Activated CD4-positive, alpha-beta memory T cell treated with anti-CD3 and anti-CD28 coated beads, Interleukin-2, amount 10 ng/mL, durations not matched to agents 7 days and 5 days (primary cell): ENCODE data around the gene PCDHGC4. TPM values are rescaled to one million over a fixed set of nuclear protein-coding genes. Genes with fewer than 3 reads are reported as not detected.

Source experiments
- CTCF ChIA-PET: fragments of 350-600 bp; sonication (Branson Sonifier 250); formaldehyde crosslinking; loops from one replicate; lab custom pipeline; 2021; ENCODE audit warnings: antibody characterized with exemption, inconsistent platforms; lab: Charles Lee
- POLR2A ChIA-PET: fragments of 350-600 bp; sonication (Branson Sonifier 250); formaldehyde crosslinking; loops from one replicate; lab custom pipeline; 2021; ENCODE audit warnings: antibody characterized with exemption; lab: Charles Lee
- DNase-seq: peaks from one replicate; pipeline ENCODE4 v3.0.0-alpha.2; 2020
- H3K27ac Mint-ChIP-seq: one replicate; pipeline ENCODE4 v1.8.0; 2021; ENCODE audit warnings: mild to moderate bottlenecking, mixed read lengths
- H3K27me3 Mint-ChIP-seq: one replicate; pipeline ENCODE4 v1.8.0; 2021; ENCODE audit warnings: mixed read lengths
- H3K36me3 Mint-ChIP-seq: one replicate; pipeline ENCODE4 v1.8.0; 2021; ENCODE audit warnings: low read depth, mixed read lengths
- H3K4me1 Mint-ChIP-seq: one replicate; pipeline ENCODE4 v1.8.0; 2021; ENCODE audit warnings: mixed read lengths
- H3K4me3 Mint-ChIP-seq: one replicate; pipeline ENCODE4 v1.8.0; 2021; ENCODE audit warnings: mild to moderate bottlenecking, mixed read lengths
- H3K9me3 Mint-ChIP-seq: one replicate; pipeline ENCODE4 v1.8.0; 2021; ENCODE audit warnings: mixed read lengths
- total RNA-seq, 2 experiments: library from RNA; stranded (reverse); gene quantifications; one replicate each; pipeline ENCODE4 v1.2.3, GENCODE V29; 2021

Gene PCDHGC4
- total RNA-seq, 2 experiments from 2014 or later, result not detected

GRCh38 chr5:141492168-141492885 lies 7.5 kb downstream of the PCDHGC4 start:
- no peak overlapping the region for H3K27ac Mint-ChIP-seq

GRCh38 chr5:141493500-141494422 lies 8.9 kb downstream of the PCDHGC4 start:
- H3K4me1 Mint-ChIP-seq, result peaks cover 8% of the 10 kb centered on the region

More at GRCh38 chr5:141492168-141492885, 7.5 kb downstream of the PCDHGC4 start:
- Mint-ChIP-seq H3K4me1 (peaks cover 8% of the 10 kb centered on the region), H3K4me3 (no peak overlapping the region), H3K27me3 (peaks cover 78% of the 10 kb centered on the region), H3K9me3 (no peaks in the 10 kb centered on the region), H3K36me3 (no peaks in the 10 kb centered on the region)
- no peak for DNase-seq
- POLR2A ChIA-PET, result interaction anchor here (1.7 kb wide), 1 partner anchor 172 kb away, joined by 4 read pairs; no protein-coding TSS in a partner anchor
- CTCF ChIA-PET, result interaction anchor here (0.6 to 2.0 kb wide), 5 partner anchors 20 to 75 kb away, joined by 3 to 11 read pairs (median 3); no protein-coding TSS in a partner anchor

GRCh38 chr5:141494761-141495452 lies 10.1 kb downstream of the PCDHGC4 start:
- Mint-ChIP-seq H3K4me3 (no peak overlapping the region), H3K9me3 (no peaks in the 10 kb centered on the region), H3K27me3 (peaks cover 66% of the 10 kb centered on the region), H3K36me3 (no peaks in the 10 kb centered on the region), H3K4me1 (peaks cover 8% of the 10 kb centered on the region), H3K27ac (no peak overlapping the region)
- ChIA-PET POLR2A (interaction anchor here (0.6 kb wide), 1 partner anchor 749 kb away, joined by 3 read pairs; no protein-coding TSS in a partner anchor), CTCF (no interaction called here)
- DNase-seq, result no peak

More at GRCh38 chr5:141493500-141494422, 8.9 kb downstream of the PCDHGC4 start:
- Mint-ChIP-seq H3K27ac (no peak overlapping the region), H3K36me3 (no peaks in the 10 kb centered on the region), H3K4me3 (no peak overlapping the region), H3K27me3 (peaks cover 73% of the 10 kb centered on the region), H3K9me3 (no peaks in the 10 kb centered on the region)
- POLR2A ChIA-PET, result interaction anchor here (0.8 to 1.7 kb wide), 4 partner anchors 13 to 174 kb away, joined by 3 to 4 read pairs (median 4); partner anchors contain the start of gene PCDHGC3
- DNase-seq, result no peak
- CTCF ChIA-PET, result interaction anchor here (0.7 to 2.0 kb wide), 4 partner anchors 19 to 124 kb away, joined by 3 to 11 read pairs (median 3); partner anchors contain the start of gene PCDHGB3

- Mint-ChIP-seq H3K27me3 (peaks cover 61% of the 10 kb centered on the region), H3K9me3 (no peaks in the 10 kb centered on the region), H3K27ac (no peak overlapping the region), H3K36me3 (no peaks in the 10 kb centered on the region), H3K4me3 (no peak overlapping the region), H3K4me1 (peaks cover 8% of the 10 kb centered on the region)
- POLR2A ChIA-PET, result no interaction called here
- DNase-seq, result no peak
- CTCF ChIA-PET, result no interaction called here
Measured at GRCh38 chr5:141495453-141495811, 10.6 kb downstream of the PCDHGC4 start.

- DNase-seq, result no peak
- Mint-ChIP-seq H3K9me3 (no peaks in the 10 kb centered on the region), H3K27me3 (peaks cover 55% of the 10 kb centered on the region), H3K36me3 (no peaks in the 10 kb centered on the region), H3K4me1 (peaks cover 8% of the 10 kb centered on the region), H3K27ac (no peak overlapping the region), H3K4me3 (no peak overlapping the region)
- ChIA-PET CTCF (no interaction called here), POLR2A (no interaction called here)
Measured at GRCh38 chr5:141496038-141496437, 11.2 kb downstream of the PCDHGC4 start.

GRCh38 chr5:141501761-141502160 lies 16.9 kb downstream of the PCDHGC4 start:
- H3K36me3 Mint-ChIP-seq, result no peaks in the 10 kb centered on the region
- ChIA-PET CTCF (no interaction called here), POLR2A (interaction anchor here (0.5 kb wide), 1 partner anchor 1832 kb away, joined by 3 read pairs; no protein-coding TSS in a partner anchor)
- DNase-seq, result no peak
- no peak overlapping the region for H3K27ac Mint-ChIP-seq
- H3K9me3 Mint-ChIP-seq, result no peaks in the 10 kb centered on the region
- no peaks in the 10 kb centered on the region for H3K4me1 Mint-ChIP-seq
- H3K4me3 Mint-ChIP-seq, result no peak overlapping the region
- peaks cover 4% of the 10 kb centered on the region for H3K27me3 Mint-ChIP-seq

- ChIA-PET CTCF (interaction anchor here (0.6 to 0.9 kb wide), 2 partner anchors 8 to 192 kb away, joined by 3 read pairs; no protein-coding TSS in a partner anchor), POLR2A (no interaction called here)
- no peaks in the 10 kb centered on the region for H3K9me3 Mint-ChIP-seq
- no peaks in the 10 kb centered on the region for H3K4me1 Mint-ChIP-seq
- DNase-seq, result no peak
- no peak overlapping the region for H3K4me3 Mint-ChIP-seq
- H3K27ac Mint-ChIP-seq, result no peak overlapping the region
- H3K36me3 Mint-ChIP-seq, result no peaks in the 10 kb centered on the region
- no peaks in the 10 kb centered on the region for H3K27me3 Mint-ChIP-seq
Measured at GRCh38 chr5:141503681-141504080, 18.9 kb downstream of the PCDHGC4 start.

- CTCF ChIA-PET, result no interaction called here
- Mint-ChIP-seq H3K9me3 (no peaks in the 10 kb centered on the region), H3K4me3 (no peak overlapping the region), H3K36me3 (no peaks in the 10 kb centered on the region), H3K27ac (no peak overlapping the region), H3K27me3 (no peaks in the 10 kb centered on the region), H3K4me1 (no peaks in the 10 kb centered on the region)
- POLR2A ChIA-PET, result interaction anchor here (0.6 kb wide), 1 partner anchor 62 kb away, joined by 3 read pairs; no protein-coding TSS in a partner anchor
- DNase-seq, result no peak
Measured at GRCh38 chr5:141504216-141504615, 19.4 kb downstream of the PCDHGC4 start.

- H3K4me3 Mint-ChIP-seq, result no peak overlapping the region
- POLR2A ChIA-PET, result interaction anchor here (1.1 kb wide), 1 partner anchor 13 kb away, joined by 4 read pairs; no protein-coding TSS in a partner anchor
- CTCF ChIA-PET, result interaction anchor here (0.9 to 1.4 kb wide), 3 partner anchors 29 to 94 kb away, joined by 3 to 6 read pairs (median 4); partner anchors contain the start of genes PCDHGA10 and PCDHGA12
- H3K36me3 Mint-ChIP-seq, result no peaks in the 10 kb centered on the region
- DNase-seq, result no peak
- H3K9me3 Mint-ChIP-seq, result no peaks in the 10 kb centered on the region
- peaks cover 1% of the 10 kb centered on the region for H3K4me1 Mint-ChIP-seq
- no peaks in the 10 kb centered on the region for H3K27me3 Mint-ChIP-seq
- H3K27ac Mint-ChIP-seq, result no peak overlapping the region
Measured at GRCh38 chr5:141506381-141507155, 21.7 kb downstream of the PCDHGC4 start.

- H3K27ac Mint-ChIP-seq, result no peak overlapping the region
- no peak for DNase-seq
- H3K9me3 Mint-ChIP-seq, result no peaks in the 10 kb centered on the region
- H3K27me3 Mint-ChIP-seq, result no peaks in the 10 kb centered on the region
- H3K4me3 Mint-ChIP-seq, result no peak overlapping the region
- POLR2A ChIA-PET, result interaction anchor here (1.1 kb wide), 1 partner anchor 14 kb away, joined by 4 read pairs; no protein-coding TSS in a partner anchor
- peaks cover 4% of the 10 kb centered on the region for H3K4me1 Mint-ChIP-seq
- CTCF ChIA-PET, result interaction anchor here (0.9 to 1.4 kb wide), 4 partner anchors 15 to 95 kb away, joined by 3 to 6 read pairs (median 4); partner anchors contain the start of genes PCDHGA10 and PCDHGA12
- H3K36me3 Mint-ChIP-seq, result no peaks in the 10 kb centered on the region
Measured at GRCh38 chr5:141507387-141508091, 22.7 kb downstream of the PCDHGC4 start.

GRCh38 chr5:141508440-141508797 lies 23.6 kb downstream of the PCDHGC4 start:
- Mint-ChIP-seq H3K9me3 (no peaks in the 10 kb centered on the region), H3K4me3 (no peak overlapping the region), H3K27me3 (no peaks in the 10 kb centered on the region), H3K27ac (no peak overlapping the region), H3K36me3 (peaks cover 5% of the 10 kb centered on the region), H3K4me1 (peaks cover 11% of the 10 kb centered on the region)
- POLR2A ChIA-PET, result interaction anchor here (0.7 to 1.3 kb wide), 2 partner anchors 13 to 15 kb away, joined by 3 to 6 read pairs; no protein-coding TSS in a partner anchor
- CTCF ChIA-PET, result interaction anchor here (0.5 to 1.0 kb wide), 2 partner anchors 14 to 39 kb away, joined by 3 to 4 read pairs; no protein-coding TSS in a partner anchor
- no peak for DNase-seq
